GM12865 (cell line): ENCODE measurements around the gene RB1.

Source experiments
- DNase-seq: peaks from one replicate; pipeline ENCODE4 v3.0.0; 2010; ENCODE audit warnings: low read depth
- H3K4me3 ChIP-seq: 2 replicates; pipeline ENCODE4 v1.5.1; 2011; ENCODE audit warnings: mild to moderate bottlenecking, low read depth, low read length, control low read depth
- TF ChIP-seq, protein P1 (sequence below): IDR thresholded peaks from 2 replicates; pipeline ENCODE4 v1.5.1; 2011; ENCODE audit warnings: low read length, control low read depth, low read depth, inconsistent platforms; ENCODE audit not compliant: insufficient read depth; ENCODE audit errors: missing control alignments

Gene RB1

DNA sequence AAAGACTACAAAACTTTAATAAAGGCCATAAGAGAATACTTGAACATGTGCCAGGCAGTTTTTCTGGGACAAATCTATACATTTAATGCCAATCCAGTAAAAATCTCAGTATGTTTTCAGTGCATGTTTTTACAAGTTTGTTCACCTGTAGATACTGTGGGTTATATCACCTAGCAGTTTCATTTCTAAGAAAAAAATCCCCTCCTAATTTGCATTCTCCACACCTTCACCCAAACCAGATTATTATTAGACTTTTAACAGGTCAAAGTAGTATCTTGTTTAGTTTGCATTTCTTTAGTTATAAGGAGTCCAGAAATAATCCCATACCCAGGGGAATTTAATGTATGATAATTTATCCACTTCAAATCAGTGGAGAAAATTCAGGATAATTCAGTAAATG lies 126.3 kb downstream of the RB1 start:
- H3K4me3 ChIP-seq = no peak overlapping the region
- peak; percentile 21 for DNase-seq
- TF ChIP-seq, protein P1, sequence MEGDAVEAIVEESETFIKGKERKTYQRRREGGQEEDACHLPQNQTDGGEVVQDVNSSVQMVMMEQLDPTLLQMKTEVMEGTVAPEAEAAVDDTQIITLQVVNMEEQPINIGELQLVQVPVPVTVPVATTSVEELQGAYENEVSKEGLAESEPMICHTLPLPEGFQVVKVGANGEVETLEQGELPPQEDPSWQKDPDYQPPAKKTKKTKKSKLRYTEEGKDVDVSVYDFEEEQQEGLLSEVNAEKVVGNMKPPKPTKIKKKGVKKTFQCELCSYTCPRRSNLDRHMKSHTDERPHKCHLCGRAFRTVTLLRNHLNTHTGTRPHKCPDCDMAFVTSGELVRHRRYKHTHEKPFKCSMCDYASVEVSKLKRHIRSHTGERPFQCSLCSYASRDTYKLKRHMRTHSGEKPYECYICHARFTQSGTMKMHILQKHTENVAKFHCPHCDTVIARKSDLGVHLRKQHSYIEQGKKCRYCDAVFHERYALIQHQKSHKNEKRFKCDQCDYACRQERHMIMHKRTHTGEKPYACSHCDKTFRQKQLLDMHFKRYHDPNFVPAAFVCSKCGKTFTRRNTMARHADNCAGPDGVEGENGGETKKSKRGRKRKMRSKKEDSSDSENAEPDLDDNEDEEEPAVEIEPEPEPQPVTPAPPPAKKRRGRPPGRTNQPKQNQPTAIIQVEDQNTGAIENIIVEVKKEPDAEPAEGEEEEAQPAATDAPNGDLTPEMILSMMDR = no peak

DNA sequence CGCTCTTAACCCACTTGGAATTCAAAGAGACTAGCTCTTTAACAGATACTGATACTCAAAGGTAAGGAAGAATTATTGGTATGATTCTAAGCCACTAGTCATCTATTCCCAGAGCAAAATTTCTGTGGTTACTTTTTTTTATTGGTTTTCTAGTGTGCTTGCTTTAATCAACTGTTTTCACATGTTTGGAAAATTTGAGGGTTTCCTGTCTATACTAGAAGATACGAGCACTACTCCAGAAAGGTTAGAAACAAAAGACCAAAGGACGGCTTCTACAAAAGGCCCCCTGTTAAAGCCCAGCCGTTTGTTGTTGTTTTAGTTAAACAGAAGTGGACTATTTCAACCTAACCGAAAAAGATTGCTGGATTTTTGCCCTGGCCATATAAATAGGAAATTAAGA lies 127.9 kb downstream of the RB1 start:
- DNase-seq = no peak
- no peak overlapping the region for H3K4me3 ChIP-seq
- TF ChIP-seq, protein P1 = no peak

- TF ChIP-seq, protein P1 = no peak
- DNase-seq = no peak
- no peak overlapping the region for H3K4me3 ChIP-seq
These were observed 128.6 kb downstream of the RB1 start for GRCh38 chr13:48431987-48432615.

GRCh38 chr13:48434200-48434599 lies 130.6 kb downstream of the RB1 start:
- DNase-seq = no peak
- H3K4me3 ChIP-seq = no peak overlapping the region
- TF ChIP-seq, protein P1 = no peak

DNA sequence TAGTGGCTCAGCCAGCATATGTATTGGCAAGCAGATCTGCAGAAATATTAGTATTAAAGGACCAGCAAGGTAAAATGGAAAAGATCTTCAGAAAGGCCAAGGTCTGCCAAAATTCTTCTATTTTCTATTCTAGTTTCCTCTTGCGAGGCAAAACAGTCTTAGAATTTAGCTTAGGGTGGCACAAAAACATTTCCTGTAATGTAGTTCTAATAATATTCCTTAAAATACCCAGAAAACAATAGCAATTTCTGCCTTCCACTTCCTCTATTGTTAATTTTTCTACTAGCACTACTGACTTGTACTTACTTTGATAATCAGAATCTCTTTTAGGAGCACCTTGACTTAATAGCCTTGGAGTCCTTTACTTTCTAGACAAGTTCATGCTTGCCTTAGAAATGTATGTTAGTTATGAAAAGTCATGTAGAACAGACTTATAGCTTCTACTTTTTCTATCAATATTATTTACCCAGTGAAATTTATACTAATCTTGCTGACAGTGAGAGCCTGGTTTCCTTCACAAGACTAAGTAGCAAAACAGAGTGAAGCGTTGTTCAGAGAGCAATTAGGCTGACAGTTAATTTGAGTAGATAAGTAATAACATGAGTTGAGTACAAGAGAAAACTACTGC lies 133.2 kb downstream of the RB1 start:
- no peak overlapping the region for H3K4me3 ChIP-seq
- TF ChIP-seq, protein P1 = no peak
- no peak for DNase-seq

GRCh38 chr13:48437371-48437770 lies 133.8 kb downstream of the RB1 start:
- TF ChIP-seq, protein P1 = no peak
- no peak overlapping the region for H3K4me3 ChIP-seq
- no peak for DNase-seq
